ENCODE results near the gene HECTD1.
"Not testable (repeated sequence)": the region's sequence is repeated elsewhere in the genome, so short reads cannot be mapped to it uniquely, and the experiment has no call there.

The HECTD1 gene

GRCh38 chr14:31090883-31091764, 116.5 kb downstream of the HECTD1 start:
- Histone ChIP-seq H2AK5ac (ENCODE audit: low read length) (no peak overlapping the region), H3K27ac (ENCODE audit: low read depth, low read length) (no peak overlapping the region), H3K14ac (ENCODE audit: low read length) (no peak overlapping the region), H3K27me3 (ENCODE audit: insufficient read depth, low read length) (no peaks in the 10 kb centered on the region), H2BK5ac (ENCODE audit: low read depth, low read length, poor library complexity) (no peak overlapping the region), H4K12ac (ENCODE audit: low read depth, low read length) (no peak overlapping the region), H3K4me1 (ENCODE audit: control insufficient read depth in 1 of 2, insufficient read depth in 2 of 2, low read length in 2 of 2) (no peaks in the 10 kb centered on the region), H3K9ac (ENCODE audit: low read length) (no peak overlapping the region), H3K18ac (ENCODE audit: low read length) (no peak overlapping the region), H3K4ac (ENCODE audit: low read depth, low read length) (no peak overlapping the region), H3K36me3 (ENCODE audit: control insufficient read depth in 1 of 2, insufficient read depth in 2 of 2, low read length in 2 of 2) (no peaks in the 10 kb centered on the region), H3K79me2 (ENCODE audit: control insufficient read depth, insufficient read depth, low read length, poor library complexity) (no peaks in the 10 kb centered on the region), H4K8ac (ENCODE audit: low read depth, low read length) (no peak overlapping the region), H4K91ac (ENCODE audit: low read depth, low read length) (no peak overlapping the region), H2BK120ac (ENCODE audit: insufficient read depth, low read length, poor library complexity) (no peak overlapping the region), H3K79me1 (ENCODE audit: low read length) (no peaks in the 10 kb centered on the region), H3K4me2 (ENCODE audit: low read length) (no peak overlapping the region), H2BK12ac (ENCODE audit: low read length) (no peak overlapping the region), H3K9me3 (ENCODE audit: insufficient read depth, low read depth, low read length) (no peaks in the 10 kb centered on the region), H3K23ac (ENCODE audit: low read length) (no peak overlapping the region), H2AFZ (ENCODE audit: insufficient read depth, low read length, poor library complexity) (no peak overlapping the region), H3K4me3 (ENCODE audit: low read depth, low read length) (no peak overlapping the region)
- WGBS (ENCODE audit: extremely low coverage, insufficient coverage, insufficient read length) = no CpG with 5 or more reads among the region's 5 CpGs
- peak; percentile 7 to 49 for DNase-seq

GRCh38 chr14:31086466-31086865, 121.1 kb downstream of the HECTD1 start:
- not testable (repeated sequence) for H3K9me3 ChIP-seq (ENCODE audit: insufficient read depth, low read depth, low read length); H3K9ac ChIP-seq (ENCODE audit: low read length); H3K18ac ChIP-seq (ENCODE audit: low read length); H3K79me1 ChIP-seq (ENCODE audit: low read length); H4K12ac ChIP-seq (ENCODE audit: low read depth, low read length); H3K4ac ChIP-seq (ENCODE audit: low read depth, low read length); H4K91ac ChIP-seq (ENCODE audit: low read depth, low read length); H3K4me3 ChIP-seq (ENCODE audit: low read depth, low read length); H3K4me2 ChIP-seq (ENCODE audit: low read length); H2BK5ac ChIP-seq (ENCODE audit: low read depth, low read length, poor library complexity); H2BK12ac ChIP-seq (ENCODE audit: low read length); H4K8ac ChIP-seq (ENCODE audit: low read depth, low read length); H2AK5ac ChIP-seq (ENCODE audit: low read length); H3K23ac ChIP-seq (ENCODE audit: low read length); H3K79me2 ChIP-seq (ENCODE audit: control insufficient read depth, insufficient read depth, low read length, poor library complexity); H3K14ac ChIP-seq (ENCODE audit: low read length); H3K36me3 ChIP-seq (ENCODE audit: control insufficient read depth in 1 of 2, insufficient read depth in 2 of 2, low read length in 2 of 2); H2BK120ac ChIP-seq (ENCODE audit: insufficient read depth, low read length, poor library complexity); H3K27ac ChIP-seq (ENCODE audit: low read depth, low read length); H3K27me3 ChIP-seq (ENCODE audit: insufficient read depth, low read length); H2AFZ ChIP-seq (ENCODE audit: insufficient read depth, low read length, poor library complexity); H3K4me1 ChIP-seq (ENCODE audit: control insufficient read depth in 1 of 2, insufficient read depth in 2 of 2, low read length in 2 of 2)
- DNase-seq = peak in 1 of 2 donors; percentile 35
- no CpG with 5 or more reads among the region's 9 CpGs for WGBS (ENCODE audit: extremely low coverage, insufficient coverage, insufficient read length)

DNA sequence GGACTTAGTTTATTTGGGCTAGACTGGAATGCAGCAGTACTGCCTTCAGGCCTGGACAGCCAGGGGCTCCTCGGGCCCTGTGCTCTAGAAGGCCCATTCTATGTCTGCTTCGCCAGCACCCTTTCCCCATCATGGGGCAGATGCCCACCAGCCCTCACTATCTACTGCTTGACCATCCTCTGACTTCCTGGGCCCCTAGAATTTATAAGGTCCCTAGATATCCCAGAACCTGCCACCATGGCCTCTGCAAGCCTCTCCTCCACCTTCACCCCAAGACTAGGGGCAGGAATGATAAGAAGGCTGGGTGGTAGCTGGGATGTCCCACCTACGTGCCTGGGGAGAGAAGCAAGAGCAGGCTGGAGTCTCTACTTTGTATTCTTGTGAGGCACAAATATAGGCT, 122.6 kb downstream of the HECTD1 start:
- Histone ChIP-seq H2BK12ac (ENCODE audit: low read length) (no peak overlapping the region), H3K4me3 (ENCODE audit: low read depth, low read length) (no peak overlapping the region), H2AFZ (ENCODE audit: insufficient read depth, low read length, poor library complexity) (no peak overlapping the region), H3K4ac (ENCODE audit: low read depth, low read length) (no peak overlapping the region), H2BK5ac (ENCODE audit: low read depth, low read length, poor library complexity) (no peak overlapping the region), H3K4me2 (ENCODE audit: low read length) (no peak overlapping the region), H3K36me3 (ENCODE audit: control insufficient read depth in 1 of 2, insufficient read depth in 2 of 2, low read length in 2 of 2) (no peaks in the 10 kb centered on the region), H3K79me2 (ENCODE audit: control insufficient read depth, insufficient read depth, low read length, poor library complexity) (no peaks in the 10 kb centered on the region), H3K9me3 (ENCODE audit: insufficient read depth, low read depth, low read length) (no peaks in the 10 kb centered on the region), H3K27ac (ENCODE audit: low read depth, low read length) (no peak overlapping the region), H3K18ac (ENCODE audit: low read length) (no peak overlapping the region), H3K4me1 (ENCODE audit: control insufficient read depth in 1 of 2, insufficient read depth in 2 of 2, low read length in 2 of 2) (no peaks in the 10 kb centered on the region), H3K79me1 (ENCODE audit: low read length) (no peaks in the 10 kb centered on the region), H4K8ac (ENCODE audit: low read depth, low read length) (no peak overlapping the region), H3K23ac (ENCODE audit: low read length) (no peak overlapping the region), H2AK5ac (ENCODE audit: low read length) (no peak overlapping the region), H3K14ac (ENCODE audit: low read length) (no peak overlapping the region), H4K12ac (ENCODE audit: low read depth, low read length) (no peak overlapping the region), H2BK120ac (ENCODE audit: insufficient read depth, low read length, poor library complexity) (no peak overlapping the region), H3K27me3 (ENCODE audit: insufficient read depth, low read length) (no peaks in the 10 kb centered on the region), H3K9ac (ENCODE audit: low read length) (no peak overlapping the region), H4K91ac (ENCODE audit: low read depth, low read length) (no peak overlapping the region)
- DNase-seq = no peak
- no CpG with 5 or more reads among the region's 3 CpGs for WGBS (ENCODE audit: extremely low coverage, insufficient coverage, insufficient read length)

GRCh38 chr14:31084385-31084784, 123.2 kb downstream of the HECTD1 start:
- H2BK12ac ChIP-seq (ENCODE audit: low read length) = no peak overlapping the region
- no peak overlapping the region for H2AK5ac ChIP-seq (ENCODE audit: low read length)
- no peaks in the 10 kb centered on the region for H3K79me2 ChIP-seq (ENCODE audit: control insufficient read depth, insufficient read depth, low read length, poor library complexity)
- H3K4me1 ChIP-seq (ENCODE audit: control insufficient read depth in 1 of 2, insufficient read depth in 2 of 2, low read length in 2 of 2) = no peaks in the 10 kb centered on the region
- H3K27ac ChIP-seq (ENCODE audit: low read depth, low read length) = no peak overlapping the region
- no peak overlapping the region for H4K8ac ChIP-seq (ENCODE audit: low read depth, low read length)
- no peak overlapping the region for H3K4me3 ChIP-seq (ENCODE audit: low read depth, low read length)
- H2AFZ ChIP-seq (ENCODE audit: insufficient read depth, low read length, poor library complexity) = no peak overlapping the region
- H3K36me3 ChIP-seq (ENCODE audit: control insufficient read depth in 1 of 2, insufficient read depth in 2 of 2, low read length in 2 of 2) = no peaks in the 10 kb centered on the region
- H4K12ac ChIP-seq (ENCODE audit: low read depth, low read length) = no peak overlapping the region
- DNase-seq = no peak
- no peak overlapping the region for H3K9ac ChIP-seq (ENCODE audit: low read length)
- H2BK5ac ChIP-seq (ENCODE audit: low read depth, low read length, poor library complexity) = no peak overlapping the region
- H3K18ac ChIP-seq (ENCODE audit: low read length) = no peak overlapping the region
- H2BK120ac ChIP-seq (ENCODE audit: insufficient read depth, low read length, poor library complexity) = no peak overlapping the region
- no peaks in the 10 kb centered on the region for H3K79me1 ChIP-seq (ENCODE audit: low read length)
- no peak overlapping the region for H3K23ac ChIP-seq (ENCODE audit: low read length)
- no peak overlapping the region for H3K14ac ChIP-seq (ENCODE audit: low read length)
- H3K27me3 ChIP-seq (ENCODE audit: insufficient read depth, low read length) = no peaks in the 10 kb centered on the region
- H3K4ac ChIP-seq (ENCODE audit: low read depth, low read length) = no peak overlapping the region
- WGBS (ENCODE audit: extremely low coverage, insufficient coverage, insufficient read length) = no CpG with 5 or more reads among the region's 5 CpGs
- H4K91ac ChIP-seq (ENCODE audit: low read depth, low read length) = no peak overlapping the region
- no peaks in the 10 kb centered on the region for H3K9me3 ChIP-seq (ENCODE audit: insufficient read depth, low read depth, low read length)
- H3K4me2 ChIP-seq (ENCODE audit: low read length) = no peak overlapping the region
